Fibroblast of villous mesenchyme (primary cell): ENCODE results near the gene PALLD. TPM values are rescaled to one million over a fixed set of nuclear protein-coding genes. Genes with fewer than 3 reads are reported as not detected.

Source experiments
- DNase-seq: peaks from one replicate; pipeline ENCODE4 v3.0.0-alpha.2; 2010; ENCODE audit warnings: low read depth
- H3K4me3 ChIP-seq: 2 replicates; pipeline ENCODE4 v1.5.1; 2011; ENCODE audit warnings: low read depth, mild to moderate bottlenecking, low read length
- CTCF ChIP-seq: IDR thresholded peaks from 2 replicates; pipeline ENCODE4 v1.5.1; 2012; ENCODE audit warnings: low read depth, mild to moderate bottlenecking, low read length; ENCODE audit not compliant: insufficient read depth
- total RNA-seq: library from RNA; depleted of rRNA; stranded (reverse); fragments of >200 nt; gene quantifications from 2 replicates; pipeline ENCODE4 v1.2.3, GENCODE V29; 2012

The PALLD gene
- total RNA-seq, 1 donor = 188 TPM

DNA sequence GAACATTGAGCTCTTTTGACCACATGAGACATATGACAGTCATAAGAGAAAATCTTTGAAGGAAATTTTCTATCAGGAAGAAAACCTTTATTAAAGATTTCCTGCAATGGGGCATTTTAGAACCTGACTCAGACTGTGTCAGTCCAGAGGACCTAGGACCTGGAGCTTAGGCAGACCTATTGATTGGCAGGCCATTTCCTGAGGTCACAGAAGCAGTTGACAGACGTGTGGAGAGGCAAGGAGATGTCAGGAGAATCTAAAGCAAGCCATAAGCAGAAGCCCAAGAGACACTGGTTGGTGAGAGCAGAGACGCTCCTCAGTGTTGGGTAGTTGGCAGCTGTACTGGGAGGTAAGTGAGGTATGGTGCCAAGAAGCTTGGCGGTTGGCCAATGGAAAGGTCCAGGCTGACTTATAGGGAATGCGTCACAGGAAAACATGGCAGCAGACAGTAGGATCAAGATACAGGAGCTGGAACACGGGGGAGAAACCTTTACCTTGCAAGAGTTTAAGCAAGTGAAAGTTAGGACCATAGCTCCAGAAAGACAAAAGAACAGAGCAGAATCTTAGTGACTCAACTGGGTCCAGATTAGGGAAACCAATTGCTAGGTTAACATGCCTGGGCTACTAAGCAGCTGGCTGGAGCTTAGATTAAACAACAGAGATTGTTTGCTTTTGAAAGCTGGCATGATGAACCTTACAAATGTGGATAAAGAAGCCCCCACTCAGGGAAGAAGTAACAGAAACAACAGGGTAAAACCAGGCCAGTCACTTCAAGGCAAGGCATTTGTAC, 18.6 kb downstream of the PALLD start:
- DNase-seq = no peak
- no peak for TF ChIP-seq CTCF
- no peak overlapping the region for H3K4me3 ChIP-seq

DNA sequence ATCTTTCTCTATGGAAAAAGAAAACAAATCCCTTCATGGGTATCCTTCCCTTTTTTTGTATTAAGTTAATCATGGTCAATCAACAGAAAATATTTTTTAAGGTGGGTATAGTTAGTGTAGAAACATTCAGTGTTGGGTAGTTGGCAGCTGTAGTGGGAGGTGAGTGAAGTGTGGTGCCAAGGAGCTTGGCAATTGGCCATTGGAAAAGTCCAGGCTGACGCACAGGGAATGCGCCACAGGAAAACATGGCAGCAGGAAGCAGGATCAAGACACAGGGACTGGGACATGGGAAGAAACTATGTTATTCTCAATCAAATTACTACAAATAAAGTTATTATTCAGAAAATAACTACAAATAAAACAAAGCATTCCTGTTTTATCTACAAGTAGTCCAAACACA, 20.0 kb downstream of the PALLD start:
- no peak for TF ChIP-seq CTCF
- no peak for DNase-seq
- no peak overlapping the region for H3K4me3 ChIP-seq

DNA sequence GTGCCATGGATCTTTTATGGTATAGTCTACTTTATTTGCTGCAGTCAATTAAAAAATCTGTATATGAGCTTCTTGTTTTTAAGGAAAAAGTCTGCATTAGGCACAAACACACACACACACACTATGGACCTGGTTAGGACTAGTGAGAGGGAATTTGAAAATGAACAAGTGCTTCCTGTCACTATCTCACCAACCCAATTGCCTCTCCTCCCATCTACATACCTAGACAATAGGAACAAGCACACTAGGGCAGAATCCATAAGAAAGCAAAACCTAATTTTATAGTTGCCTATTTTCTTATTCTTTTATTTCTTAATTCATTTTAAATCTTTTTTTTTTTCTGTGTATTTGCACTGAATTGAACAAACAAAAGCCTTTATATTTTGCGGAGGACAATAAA, 22.7 kb downstream of the PALLD start:
- DNase-seq = no peak
- no peak for TF ChIP-seq CTCF

DNA sequence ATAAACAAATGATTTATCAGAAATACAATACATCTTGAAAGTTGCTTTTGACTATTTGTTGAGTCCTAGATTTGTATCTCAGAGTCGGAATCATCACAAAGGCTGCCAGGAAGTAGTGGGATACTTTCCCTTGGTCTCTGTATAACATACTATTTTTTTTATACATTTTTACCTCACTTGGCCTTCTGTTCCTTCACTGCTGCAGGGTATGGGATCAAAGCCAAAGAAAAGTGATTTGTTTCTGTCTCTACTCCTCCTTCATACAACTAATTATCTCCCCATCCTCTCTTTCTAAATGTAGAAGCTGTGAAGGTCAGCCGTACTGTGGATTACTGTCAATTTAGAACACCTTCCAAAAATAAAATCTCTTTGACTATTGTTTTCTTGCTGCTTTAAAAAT, 24.9 kb downstream of the PALLD start:
- no peak for TF ChIP-seq CTCF
- no peak overlapping the region for H3K4me3 ChIP-seq
- peak; percentile 11 for DNase-seq

More for the DNA sequence above, 22.7 kb downstream of the PALLD start:
- no peak overlapping the region for H3K4me3 ChIP-seq

- no peak for TF ChIP-seq CTCF
- DNase-seq = peak; percentile 33
- no peak overlapping the region for H3K4me3 ChIP-seq
Observed at GRCh38 chr4:168522356-168522755, 25.5 kb downstream of the PALLD start.

DNA sequence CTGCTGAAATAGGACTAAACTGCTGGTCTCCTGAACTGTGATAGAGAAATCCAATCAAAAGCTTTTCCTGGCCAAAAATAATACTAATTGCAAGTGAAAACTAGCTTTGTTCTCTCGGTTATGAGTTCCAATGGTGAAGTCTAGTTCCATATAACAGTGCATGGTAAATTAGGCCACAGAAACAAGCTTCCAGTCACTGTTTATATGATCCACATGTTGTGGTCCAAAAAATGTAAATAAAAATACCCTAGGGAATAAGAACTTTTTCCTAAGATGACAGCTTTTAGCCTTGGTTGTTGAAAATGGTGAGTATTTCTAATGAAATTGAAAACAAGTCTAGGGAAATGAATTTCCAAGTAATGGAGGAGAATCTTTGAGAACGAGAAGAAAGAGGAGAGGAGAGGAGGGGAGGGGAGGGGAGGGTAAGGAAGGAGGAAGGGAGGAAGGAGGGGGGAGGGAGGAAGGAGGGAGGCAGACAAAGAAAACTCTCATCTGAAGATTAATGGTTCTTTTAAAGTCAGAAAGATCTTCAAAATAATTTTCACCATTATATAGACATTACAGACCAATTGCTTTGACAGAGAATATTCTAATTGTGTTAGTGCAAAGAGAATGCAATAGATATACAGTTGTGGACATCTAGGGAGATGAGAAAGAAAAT, 26.1 kb downstream of the PALLD start:
- peak; percentile 78 for DNase-seq
- H3K4me3 ChIP-seq = no peak overlapping the region
- no peak for TF ChIP-seq CTCF
